PFSK-1 (cell line): ENCODE results near the gene GNB1.

Experiments
- FOXP2 ChIP-seq: optimal IDR thresholded peaks from 2 replicates; pipeline ENCODE3; 2011; ENCODE audit warnings: borderline replicate concordance, control low read depth, inconsistent platforms; ENCODE audit not compliant: insufficient read depth; ENCODE audit errors: extremely low read length, extremely low read depth
- POLR2AphosphoS5 ChIP-seq: IDR thresholded peaks from 2 replicates; pipeline ENCODE4 v1.6.1; 2012; ENCODE audit warnings: low read depth, mild to moderate bottlenecking, control low read depth, low read length, moderate library complexity
- SIN3A ChIP-seq: IDR thresholded peaks from 2 replicates; pipeline ENCODE4 v1.6.1; 2012; ENCODE audit warnings: mild to moderate bottlenecking, low read length, moderate library complexity, borderline replicate concordance; ENCODE audit not compliant: insufficient read depth
- TAF1 ChIP-seq: IDR thresholded peaks from 2 replicates; pipeline ENCODE4 v1.6.1; 2012; ENCODE audit warnings: low read length, control low read depth, borderline replicate concordance; ENCODE audit not compliant: insufficient read depth
- TF ChIP-seq, protein P1 (sequence below), 2 experiments: IDR thresholded peaks; 2 replicates each; pipeline versions ENCODE4 v1.6.1 to v1.8.0; 2011 to 2012; ENCODE audit warnings: low read depth in 2 of 2, low read length in 2 of 2, control low read depth in 1 of 2, inconsistent platforms in 1 of 2, mild to moderate bottlenecking in 1 of 2, moderate library complexity in 1 of 2; ENCODE audit not compliant: insufficient read depth in 1 of 2

GNB1 gene

GRCh38 chr1:1915911-1916840 lies 25.3 kb upstream of the GNB1 start:
- no peak for TF ChIP-seq TAF1
- TF ChIP-seq POLR2AphosphoS5, result no peak
- TF ChIP-seq, protein P1, sequence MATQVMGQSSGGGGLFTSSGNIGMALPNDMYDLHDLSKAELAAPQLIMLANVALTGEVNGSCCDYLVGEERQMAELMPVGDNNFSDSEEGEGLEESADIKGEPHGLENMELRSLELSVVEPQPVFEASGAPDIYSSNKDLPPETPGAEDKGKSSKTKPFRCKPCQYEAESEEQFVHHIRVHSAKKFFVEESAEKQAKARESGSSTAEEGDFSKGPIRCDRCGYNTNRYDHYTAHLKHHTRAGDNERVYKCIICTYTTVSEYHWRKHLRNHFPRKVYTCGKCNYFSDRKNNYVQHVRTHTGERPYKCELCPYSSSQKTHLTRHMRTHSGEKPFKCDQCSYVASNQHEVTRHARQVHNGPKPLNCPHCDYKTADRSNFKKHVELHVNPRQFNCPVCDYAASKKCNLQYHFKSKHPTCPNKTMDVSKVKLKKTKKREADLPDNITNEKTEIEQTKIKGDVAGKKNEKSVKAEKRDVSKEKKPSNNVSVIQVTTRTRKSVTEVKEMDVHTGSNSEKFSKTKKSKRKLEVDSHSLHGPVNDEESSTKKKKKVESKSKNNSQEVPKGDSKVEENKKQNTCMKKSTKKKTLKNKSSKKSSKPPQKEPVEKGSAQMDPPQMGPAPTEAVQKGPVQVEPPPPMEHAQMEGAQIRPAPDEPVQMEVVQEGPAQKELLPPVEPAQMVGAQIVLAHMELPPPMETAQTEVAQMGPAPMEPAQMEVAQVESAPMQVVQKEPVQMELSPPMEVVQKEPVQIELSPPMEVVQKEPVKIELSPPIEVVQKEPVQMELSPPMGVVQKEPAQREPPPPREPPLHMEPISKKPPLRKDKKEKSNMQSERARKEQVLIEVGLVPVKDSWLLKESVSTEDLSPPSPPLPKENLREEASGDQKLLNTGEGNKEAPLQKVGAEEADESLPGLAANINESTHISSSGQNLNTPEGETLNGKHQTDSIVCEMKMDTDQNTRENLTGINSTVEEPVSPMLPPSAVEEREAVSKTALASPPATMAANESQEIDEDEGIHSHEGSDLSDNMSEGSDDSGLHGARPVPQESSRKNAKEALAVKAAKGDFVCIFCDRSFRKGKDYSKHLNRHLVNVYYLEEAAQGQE (IDR thresholded peaks at IDR 0.05; ENCODE audit: insufficient read depth in 1 of 2, low read depth in 2 of 2, low read length in 2 of 2), result no peak
- no peak for TF ChIP-seq FOXP2
- no peak for TF ChIP-seq SIN3A

DNA sequence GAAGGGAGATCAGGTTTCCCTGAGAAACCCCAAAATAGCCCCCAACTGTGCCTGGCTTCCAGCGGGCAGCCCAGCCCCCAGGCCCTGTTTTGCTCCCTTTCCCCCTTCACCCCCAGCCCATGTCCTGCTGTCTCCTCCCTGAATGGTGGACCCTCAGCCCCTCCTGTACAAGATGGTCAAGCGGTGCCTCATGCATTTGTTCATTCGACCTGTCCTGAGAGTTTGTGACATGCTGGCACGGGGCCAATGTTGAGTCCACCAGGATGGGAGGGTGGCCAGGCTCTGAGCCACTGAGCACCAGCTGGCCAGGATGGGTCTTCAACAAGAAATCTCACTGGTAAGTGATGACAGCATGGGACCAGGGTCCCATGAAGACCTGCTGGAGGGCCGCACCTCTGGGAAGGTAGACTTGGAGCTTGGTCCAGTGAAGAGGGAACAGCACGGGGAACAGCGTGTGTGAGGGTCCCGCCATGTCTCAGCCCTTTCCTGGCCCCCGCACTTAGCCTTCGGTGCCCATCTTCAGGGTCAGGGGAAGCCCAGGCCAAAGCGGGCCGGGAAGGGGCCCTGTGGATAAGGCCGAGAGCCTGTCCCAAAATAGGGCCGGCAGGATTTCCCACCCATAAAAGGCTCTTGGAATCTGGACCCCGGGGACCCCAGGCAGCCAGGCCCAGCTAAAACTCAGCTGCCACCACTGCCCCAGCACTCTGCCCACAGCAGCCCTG lies 24.2 kb upstream of the GNB1 start, which contains the start of gene CALML6:
TSS of gene CALML6 (plus strand) at position 290 of the 722 bp plus-strand sequence. CDS start at position 311, 21 bp downstream.
- TF ChIP-seq SIN3A, result no peak
- no peak for TF ChIP-seq TAF1
- TF ChIP-seq POLR2AphosphoS5, result no peak

DNA sequence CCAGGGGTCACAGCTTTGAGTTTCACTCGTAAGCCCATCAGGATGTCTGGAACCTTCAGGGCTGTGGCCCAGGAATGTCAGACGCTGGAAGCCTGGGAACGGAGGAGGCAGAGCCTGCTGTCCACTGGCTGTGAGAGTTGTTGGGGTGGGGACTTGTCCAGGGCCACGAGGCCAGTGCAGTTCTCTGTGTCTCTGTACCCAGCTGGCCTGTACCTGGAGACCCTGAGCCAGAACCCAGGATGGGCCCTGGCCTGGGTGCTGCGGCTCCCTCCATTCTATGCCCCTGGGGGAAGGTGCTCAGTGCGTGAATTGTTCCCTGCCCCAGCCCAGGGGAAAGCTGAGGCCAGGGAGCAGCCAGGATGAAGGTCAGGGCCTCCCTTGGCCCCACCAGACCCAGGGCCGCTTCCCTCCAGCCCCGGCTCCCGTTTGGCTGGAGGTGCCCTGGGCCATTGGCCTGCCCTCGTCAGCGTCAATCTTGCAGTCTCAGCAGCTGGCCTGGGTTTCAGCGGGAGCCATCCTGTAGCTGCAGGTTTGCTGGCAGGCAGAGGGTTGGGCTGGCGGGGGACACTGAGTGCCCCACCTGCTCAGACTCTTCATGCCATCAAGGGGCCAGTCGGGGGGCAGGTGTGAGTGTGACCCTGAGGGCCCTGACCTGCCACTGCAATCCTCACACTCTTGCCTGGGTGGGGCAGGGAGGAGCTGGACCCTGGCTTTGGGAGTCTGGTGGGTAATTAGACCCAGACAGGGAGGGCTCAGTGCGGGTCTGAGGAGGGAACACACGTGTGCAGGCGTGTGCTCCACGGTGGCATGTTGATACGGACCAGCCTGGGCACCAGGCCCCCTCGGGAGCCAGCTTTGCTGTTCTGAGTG lies 23.4 kb upstream of the GNB1 start:
- no peak for TF ChIP-seq POLR2AphosphoS5
- TF ChIP-seq, protein P1 (IDR thresholded peaks at IDR 0.05; ENCODE audit: insufficient read depth in 1 of 2, low read depth in 2 of 2, low read length in 2 of 2), result no peak
- TF ChIP-seq FOXP2, result no peak
- no peak for TF ChIP-seq TAF1
- no peak for TF ChIP-seq SIN3A

DNA sequence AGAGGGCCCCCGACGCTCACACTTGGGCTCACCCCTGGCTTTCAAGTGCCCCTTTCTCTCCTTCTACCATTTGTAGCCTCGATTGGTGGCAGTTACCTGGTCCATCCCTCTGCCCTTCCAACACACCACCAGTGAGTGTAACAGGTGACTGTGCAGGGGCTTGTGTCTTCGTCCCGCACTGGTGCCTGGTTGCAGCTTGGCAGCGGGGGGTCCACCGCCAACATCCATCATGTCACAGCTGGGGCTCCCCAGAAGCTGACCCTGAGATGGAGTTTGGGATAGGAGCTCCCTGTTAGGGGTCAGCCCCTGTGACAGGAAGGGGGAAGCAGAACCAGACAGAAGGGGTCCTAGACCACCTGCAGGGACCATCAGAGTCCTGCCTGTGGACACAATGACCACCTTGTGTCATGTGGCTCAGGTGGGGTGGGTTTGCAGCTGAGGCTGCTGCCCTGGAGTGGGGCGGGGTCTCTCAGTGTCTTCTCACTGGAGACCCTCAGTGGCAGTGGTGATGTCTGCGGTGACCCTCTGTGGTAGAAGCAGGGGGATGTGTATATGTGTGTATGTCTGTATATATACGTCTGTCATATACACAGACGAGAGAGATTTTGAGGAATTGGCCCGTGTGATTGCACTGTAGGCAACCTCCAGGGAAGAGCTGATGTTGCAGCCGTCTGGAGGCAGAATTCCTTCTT lies 20.6 kb upstream of the GNB1 start:
- no peak for TF ChIP-seq FOXP2
- TF ChIP-seq, protein P1 (IDR thresholded peaks at IDR 0.05; ENCODE audit: insufficient read depth in 1 of 2, low read depth in 2 of 2, low read length in 2 of 2), result no peak
- TF ChIP-seq TAF1, result no peak
- no peak for TF ChIP-seq SIN3A
- TF ChIP-seq POLR2AphosphoS5, result no peak
